ENCODE results near the gene ZNF155. TPM values are rescaled to one million over a fixed set of nuclear protein-coding genes. Genes with fewer than 3 reads are reported as not detected.

The ZNF155 gene
- total RNA-seq, 1 experiment from 2014 or later: 10.1 TPM

DNA sequence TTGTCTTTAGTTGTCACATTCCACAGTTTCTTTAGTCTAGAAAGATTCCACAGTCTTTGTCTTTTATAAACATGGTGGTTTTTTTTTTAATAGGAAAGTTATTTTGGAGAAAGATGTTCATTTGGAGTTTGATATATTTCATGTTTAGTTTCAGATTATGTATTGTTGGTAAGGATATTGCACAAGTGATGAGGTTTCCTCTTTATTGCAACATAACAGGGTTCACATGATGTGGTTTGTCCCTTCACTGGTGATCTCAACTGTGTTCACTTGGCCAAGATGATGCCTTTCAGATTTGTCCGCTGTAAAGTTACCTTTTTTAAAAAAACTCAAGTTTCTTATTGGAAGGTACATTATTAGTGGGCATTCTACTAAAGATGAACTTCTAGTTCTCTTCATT lies 22.0 kb downstream of the ZNF155 start:
- H4K8ac ChIP-seq (replicated peaks; ENCODE audit: insufficient read length, low read depth, low read length): no peak overlapping the region
- no peak overlapping the region for H3T11ph ChIP-seq (ENCODE audit: low read length)
- H3K14ac ChIP-seq (ENCODE audit: insufficient read depth, low read length): no peak overlapping the region
- no peak overlapping the region for H4K5ac ChIP-seq (ENCODE audit: insufficient read length, low read depth, low read length)
- H3K36me3 Mint-ChIP-seq (ENCODE audit: insufficient read depth in 1 of 3, low read depth in 3 of 3): peaks cover 41 to 49% (median 46%) of the 10 kb centered on the region in 3 experiments
- H4K20me1 ChIP-seq (ENCODE audit: control insufficient read depth, insufficient read depth, insufficient read length): no peaks in the 10 kb centered on the region
- no peak overlapping the region for H4K91ac ChIP-seq (ENCODE audit: insufficient read length, low read depth, low read length)
- H3K27ac ChIP-seq (ENCODE audit: insufficient read length, low read depth, low read length): no peak overlapping the region
- H3K4me2 ChIP-seq (ENCODE audit: insufficient read depth, insufficient read length, low read length): no peak overlapping the region
- peaks cover 2% of the 10 kb centered on the region for H3K27me3 Mint-ChIP-seq (ENCODE audit: low read depth)
- H3K9me3 Mint-ChIP-seq: peaks cover 25 to 56% of the 10 kb centered on the region in 2 experiments
- no peaks in the 10 kb centered on the region; the same call in 1 of the 2 replicates for H3K79me2 ChIP-seq (ENCODE audit: insufficient read depth, low read length)
- no peak overlapping the region for H3K18ac ChIP-seq (ENCODE audit: insufficient read length, low read depth, low read length)
- peaks cover 4% of the 10 kb centered on the region for H3K23me2 ChIP-seq (ENCODE audit: insufficient read length, low read depth, low read length, poor library complexity, severe bottlenecking)
- H2BK120ac ChIP-seq (ENCODE audit: low read depth, low read length, poor library complexity, severe bottlenecking): no peak overlapping the region
- peaks cover 26% of the 10 kb centered on the region for H3K9me3 ChIP-seq (ENCODE audit: control insufficient read depth, low read depth, low read length)
- no peak overlapping the region for H3K9ac ChIP-seq (ENCODE audit: extremely low read depth, insufficient read length, low read length)
- H3K27ac Mint-ChIP-seq: no peak overlapping the region
- no peak overlapping the region for H3K56ac ChIP-seq (ENCODE audit: insufficient read length, low read depth, low read length)
- no peak overlapping the region for H2BK5ac ChIP-seq (ENCODE audit: insufficient read length, low read length)
- DNase-seq: no peak
- H2BK20ac ChIP-seq (ENCODE audit: low read depth, low read length, poor library complexity, severe bottlenecking): no peak overlapping the region
- no peaks in the 10 kb centered on the region; the same call in 1 of the 2 replicates for H3K4me1 ChIP-seq (ENCODE audit: insufficient read depth, low read length)
- H2BK15ac ChIP-seq (ENCODE audit: low read depth, low read length): no peak overlapping the region
- no peaks in the 10 kb centered on the region for H3K79me1 ChIP-seq (ENCODE audit: insufficient read depth, low read depth, low read length, poor library complexity, severe bottlenecking)
- peaks cover 10 to 14% of the 10 kb centered on the region in 2 experiments for H3K4me1 Mint-ChIP-seq
- no peak overlapping the region for H3K4ac ChIP-seq (ENCODE audit: low read depth, low read length)
- no peak overlapping the region for H3K4me3 Mint-ChIP-seq
- no peak overlapping the region for H2AFZ ChIP-seq (ENCODE audit: low read length)
- no peak overlapping the region for H2AK5ac ChIP-seq (ENCODE audit: insufficient read length, low read length)
- no peaks in the 10 kb centered on the region for H3K27me3 ChIP-seq (ENCODE audit: insufficient read depth, low read length)
- WGBS (ENCODE audit: extremely low coverage, insufficient read length, low lambda C conversion rate): no CpG with 5 or more reads among the region's 1 CpG
- no peak overlapping the region for H2BK12ac ChIP-seq (ENCODE audit: insufficient read length, low read depth, low read length)
- H3K23ac ChIP-seq (ENCODE audit: insufficient read length, low read depth, low read length): no peak overlapping the region
- no peak for TF ChIP-seq CTCF (conservative IDR thresholded peaks at IDR 0.05)
